Stimulated activated CD4-positive, alpha-beta T cell treated with anti-CD3 and anti-CD28 coated beads, Interleukin-4, amount 100 ng/mL, for 24 hours (primary cell): ENCODE results near the gene SF3B4.
A peak's percentile ranks its signal among the peaks of the same experiment; 100 is the strongest.
"Not testable (repeated sequence)": the region's sequence is repeated elsewhere in the genome, so short reads cannot be mapped to it uniquely, and the experiment has no call there.

ENCODE experiments used
- DNase-seq: peaks from one replicate; pipeline ENCODE4 v3.0.0-alpha.2; 2020

The SF3B4 gene

DNA sequence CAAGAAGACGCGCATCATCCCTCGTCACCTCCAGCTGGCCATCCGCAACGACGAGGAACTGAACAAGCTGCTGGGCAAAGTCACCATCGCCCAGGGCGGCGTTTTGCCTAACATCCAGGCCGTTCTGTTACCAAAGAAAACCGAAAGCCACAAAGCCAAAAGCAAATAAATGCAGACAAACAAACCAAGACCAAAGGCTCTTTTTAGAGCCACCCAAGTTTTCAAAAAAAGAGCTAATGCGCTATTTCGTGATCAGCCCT, 40.5 kb downstream of the SF3B4 start:
- DNase-seq = not testable (repeated sequence)

DNA sequence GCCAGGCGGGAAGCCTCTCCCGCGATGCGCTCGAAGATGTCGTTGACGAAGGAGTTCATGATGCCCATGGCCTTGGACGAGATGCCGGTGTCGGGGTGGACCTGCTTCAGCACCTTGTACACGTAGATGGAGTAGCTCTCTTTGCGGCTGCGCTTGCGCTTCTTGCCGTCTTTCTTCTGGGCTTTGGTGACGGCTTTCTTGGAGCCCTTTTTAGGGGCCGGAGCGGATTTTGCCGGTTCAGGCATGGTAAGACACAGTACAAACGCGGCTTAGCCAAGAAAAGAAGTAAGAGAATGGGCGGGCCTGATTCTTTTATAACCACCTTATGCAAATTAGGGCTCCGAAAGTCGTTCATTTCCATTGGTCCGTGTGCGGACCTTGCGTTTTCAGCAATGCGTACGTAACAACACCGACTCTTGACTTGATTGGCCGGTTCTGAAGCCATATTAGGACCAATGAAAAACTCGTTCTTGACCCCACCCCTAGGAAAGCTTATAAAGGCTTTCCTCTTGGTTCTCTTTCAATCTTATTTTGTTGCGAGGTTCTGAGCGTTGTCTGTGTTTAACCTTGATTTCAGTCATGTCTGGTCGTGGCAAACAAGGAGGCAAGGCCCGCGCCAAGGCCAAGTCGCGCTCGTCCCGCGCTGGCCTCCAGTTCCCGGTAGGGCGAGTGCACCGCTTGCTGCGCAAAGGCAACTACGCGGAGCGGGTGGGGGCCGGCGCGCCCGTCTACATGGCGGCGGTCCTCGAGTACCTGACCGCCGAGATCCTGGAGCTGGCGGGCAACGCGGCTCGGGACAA, 41.0 kb downstream of the SF3B4 start:
- DNase-seq = peak; percentile 88

DNA sequence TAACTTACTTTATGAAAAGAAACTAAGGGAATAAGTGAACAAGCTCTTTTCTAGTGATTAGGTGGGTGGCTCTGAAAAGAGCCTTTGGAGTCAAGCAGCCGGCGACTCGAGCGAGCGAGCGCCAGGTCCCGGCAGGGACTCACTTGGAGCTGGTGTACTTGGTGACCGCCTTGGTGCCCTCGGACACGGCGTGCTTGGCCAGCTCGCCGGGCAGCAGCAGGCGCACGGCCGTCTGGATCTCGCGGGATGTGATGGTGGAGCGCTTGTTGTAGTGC, 41.5 kb downstream of the SF3B4 start:
- DNase-seq = not testable (repeated sequence)

DNA sequence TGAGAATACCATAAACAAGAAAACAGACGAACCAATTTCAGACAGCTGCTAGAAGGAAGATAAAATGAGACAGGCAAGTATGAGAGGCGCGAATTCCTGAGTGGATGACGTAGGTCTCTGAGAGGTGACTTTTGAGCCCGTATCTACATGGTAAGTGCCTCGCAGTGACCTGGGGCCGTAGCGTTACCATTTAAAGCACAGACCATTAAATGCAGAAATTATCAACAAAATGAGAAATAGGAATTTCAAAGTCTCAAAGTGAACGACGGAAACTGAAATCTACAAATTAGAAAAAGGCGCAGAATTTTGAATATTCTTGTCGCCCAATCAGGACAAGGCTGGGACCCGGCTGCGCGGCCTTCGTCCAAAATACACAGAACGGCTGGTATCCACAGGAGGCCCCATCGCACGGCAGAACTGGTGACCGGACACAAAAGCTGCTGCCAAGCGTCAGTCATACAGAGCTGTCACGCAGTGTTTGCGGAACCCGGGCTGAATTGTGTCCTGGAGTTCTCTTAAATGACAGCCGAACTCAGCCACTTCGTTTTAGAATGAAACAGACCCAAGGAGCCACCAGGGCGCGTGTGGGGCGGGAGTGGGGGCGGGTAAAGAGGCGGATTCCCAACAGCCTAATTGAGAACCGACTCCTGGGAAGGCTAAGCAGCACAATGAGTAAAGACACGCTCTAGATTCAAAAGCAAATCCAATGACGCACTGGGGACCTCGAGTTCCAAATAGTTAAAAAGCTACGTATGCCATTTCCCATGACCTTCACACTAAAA, 42.1 kb downstream of the SF3B4 start:
- DNase-seq = peak; percentile 59

DNA sequence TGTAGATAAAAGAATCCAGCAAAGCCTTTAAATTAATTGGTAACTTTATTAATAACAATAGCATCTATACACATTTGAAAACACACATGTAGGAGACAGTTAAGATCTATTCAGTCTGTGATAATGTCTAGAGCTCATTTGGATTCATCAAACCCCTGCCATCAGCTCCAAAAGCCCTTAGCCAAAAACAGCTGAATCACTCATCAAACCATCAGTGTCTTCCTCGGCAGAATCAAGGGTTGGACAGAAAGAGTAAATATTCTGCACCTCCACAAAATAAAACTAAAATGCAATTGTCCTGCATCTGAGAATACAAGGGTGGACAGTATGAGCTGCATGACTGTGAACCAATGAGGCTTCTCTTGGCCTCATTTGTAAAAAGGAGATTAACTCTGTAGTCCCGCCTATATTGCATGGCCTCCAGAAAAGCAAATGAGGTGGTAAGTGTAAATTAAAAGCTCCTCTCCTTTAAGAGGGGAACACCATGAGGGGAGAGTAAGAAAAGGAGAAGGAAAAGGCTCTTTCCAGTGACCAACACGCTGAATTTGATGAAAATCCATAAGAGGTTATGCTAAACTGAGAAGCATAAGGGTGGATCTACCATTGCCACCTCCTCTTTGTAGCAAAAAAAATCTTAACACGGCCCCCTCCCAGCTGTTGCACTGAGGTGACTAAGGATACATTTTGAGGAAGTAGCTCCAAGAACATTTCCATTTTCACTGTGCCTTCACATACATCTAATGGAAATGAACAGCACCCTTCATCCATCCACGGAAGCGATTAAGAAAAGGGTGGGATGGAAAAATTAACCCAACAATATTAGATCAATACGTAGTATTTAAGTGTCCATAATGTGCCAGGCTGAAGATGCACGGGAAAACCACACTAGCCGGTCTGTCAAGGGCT, 42.9 kb downstream of the SF3B4 start:
- no peak for DNase-seq

DNA sequence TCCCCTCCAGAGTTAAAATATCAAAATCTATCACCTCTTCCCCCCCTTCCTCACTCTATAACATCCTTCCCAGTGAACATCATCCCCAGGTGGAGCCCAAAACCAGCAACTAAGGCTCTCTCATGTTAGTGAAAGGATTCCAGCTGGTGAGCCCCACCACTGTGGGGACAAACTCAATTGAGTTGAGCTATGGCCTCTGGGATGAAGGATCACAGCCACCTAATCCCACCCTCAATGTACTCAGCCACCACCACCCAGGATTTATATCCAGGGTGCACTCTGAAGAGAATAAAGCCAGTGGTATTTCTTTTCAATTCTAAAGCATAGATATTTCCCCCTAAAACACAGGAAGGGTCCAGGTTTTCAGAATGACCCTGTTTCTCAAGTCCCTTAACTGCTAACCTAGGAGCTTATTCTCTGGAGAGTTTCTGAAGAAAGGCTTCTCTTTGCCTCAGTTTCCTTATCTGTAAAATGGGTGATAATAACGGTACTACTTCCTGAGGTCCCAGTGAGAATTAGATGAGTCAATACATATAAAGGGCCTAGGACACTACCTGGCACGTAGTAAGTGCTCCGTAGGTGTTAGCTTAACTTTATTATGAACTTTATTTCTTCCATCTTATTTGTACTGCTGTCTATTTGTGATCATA, 43.9 kb downstream of the SF3B4 start:
- no peak for DNase-seq

DNA sequence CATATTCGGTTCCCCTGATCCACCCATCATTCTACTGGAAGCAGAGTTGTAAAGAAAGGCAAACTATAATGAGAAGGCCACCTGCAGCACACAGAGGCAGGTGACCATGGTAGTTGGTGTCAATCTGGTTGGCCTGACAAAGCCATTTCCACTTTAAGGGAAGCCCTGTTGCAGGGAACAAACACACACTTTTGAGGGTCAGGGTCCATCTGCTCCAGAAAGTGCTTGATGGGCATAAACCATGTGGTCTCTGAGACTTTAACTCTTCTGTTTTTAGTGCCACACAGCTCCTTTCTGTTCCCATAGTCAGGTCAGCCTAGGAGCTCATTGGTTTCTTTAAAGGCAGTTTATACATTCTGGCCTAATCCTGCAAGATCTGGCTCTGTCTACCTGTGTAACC, 45.7 kb downstream of the SF3B4 start:
- DNase-seq = no peak

DNA sequence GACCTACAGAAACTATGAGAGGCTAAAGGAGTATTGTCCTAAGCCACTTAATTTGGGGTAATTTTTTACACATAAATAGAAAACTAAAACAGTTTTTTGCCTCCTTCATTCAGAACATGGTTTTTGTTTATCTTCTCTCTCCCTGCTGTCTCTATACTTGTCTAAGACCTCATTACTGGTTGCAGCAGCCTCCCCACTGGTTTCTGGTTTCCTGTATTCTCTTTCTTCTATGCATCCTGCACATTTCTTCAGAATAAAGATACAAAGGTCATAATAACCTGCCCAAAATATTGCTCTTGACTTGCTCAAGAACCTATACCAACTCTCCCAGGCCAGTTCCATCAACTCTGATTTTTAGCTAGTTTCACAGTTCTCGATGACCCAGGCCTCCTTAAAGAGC, 48.0 kb downstream of the SF3B4 start:
- DNase-seq = no peak

DNA sequence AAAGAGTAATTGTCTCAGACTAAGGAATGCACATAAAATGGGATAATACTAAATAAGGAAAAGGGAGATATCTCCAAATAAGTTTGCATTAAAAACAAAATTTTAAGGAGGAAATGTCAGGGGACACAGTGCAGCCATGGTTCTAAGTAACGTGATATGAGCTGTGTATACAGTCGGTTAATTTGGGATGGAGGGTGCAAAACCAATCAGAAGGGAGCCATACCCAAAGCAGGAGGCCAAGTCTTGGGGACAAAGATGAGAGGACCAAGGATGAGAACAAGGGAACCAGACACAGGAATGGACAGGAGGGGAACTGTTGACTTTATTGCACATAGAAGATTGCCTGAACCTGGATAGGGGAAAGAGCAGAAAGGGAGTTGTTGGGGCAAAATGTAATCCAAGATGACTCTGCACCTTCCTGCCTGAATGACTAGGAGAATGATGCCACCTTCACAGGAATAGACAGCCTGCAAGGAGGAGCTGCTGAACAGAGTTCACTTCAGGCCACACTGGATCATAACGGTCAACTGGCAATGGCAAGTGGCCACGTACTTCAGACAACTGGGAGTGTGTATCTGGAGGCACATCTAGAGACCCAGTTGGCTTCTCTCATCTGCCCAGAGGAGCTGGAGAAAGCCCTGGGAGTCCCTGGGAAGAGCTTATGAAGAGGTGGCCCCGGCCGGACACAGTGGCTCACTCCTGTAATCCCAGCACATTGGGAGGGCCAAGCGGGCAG, 50.2 kb downstream of the SF3B4 start:
- DNase-seq = peak; percentile 1
